Colonic mucosa (tissue), 4 donors: ENCODE results near the gene ITGA11. TPM values are rescaled to one million over a fixed set of nuclear protein-coding genes. Genes with fewer than 3 reads are reported as not detected.

Experiments used
- DNase-seq: peaks from one replicate; pipeline ENCODE4 v3.0.0-alpha.2; 2020
- H3K27ac ChIP-seq: fragments of 200-600 bp; one replicate; pipeline ENCODE4 v1.8.0; 2021
- H3K27me3 ChIP-seq: fragments of 200-600 bp; one replicate; pipeline ENCODE4 v1.8.0; 2021
- H3K36me3 ChIP-seq: fragments of 200-600 bp; one replicate; pipeline ENCODE4 v1.8.0; 2021
- H3K4me1 ChIP-seq: fragments of 200-600 bp; one replicate; pipeline ENCODE4 v1.8.0; 2021; ENCODE audit warnings: mild to moderate bottlenecking
- H3K4me3 ChIP-seq: fragments of 200-600 bp; one replicate; pipeline ENCODE4 v1.8.0; 2021
- H3K9ac ChIP-seq, 2 donors: one replicate each; pipeline ENCODE4 v1.7.0; 2013; ENCODE audit warnings: control low read depth in 2 of 2, low read depth in 2 of 2, low read length in 2 of 2
- H3K9me3 ChIP-seq: fragments of 200-600 bp; one replicate; pipeline ENCODE4 v1.8.0; 2021
- intact Hi-C: fragments of 100-400 bp; cut with DNase I; formaldehyde crosslinking; loops from one replicate; pipeline ENCODE4 v1.14.1; 2022
- total RNA-seq, 2 donors: library from RNA; stranded (reverse); fragmentation: NEBNext Ultra II Directional in 1 of 2; extraction: Animal tissue kit (Norgen Biotek cat#: 25700) in 1 of 2; gene quantifications; one replicate each; pipeline ENCODE4 v1.2.1, GENCODE V29; 2021
- TF ChIP-seq, protein P1 (sequence below): fragments of 200-600 bp; IDR thresholded peaks from one replicate; pipeline ENCODE4 v1.8.0; 2022; ENCODE audit warnings: antibody characterized with exemption, mild to moderate bottlenecking
- donor health status: healthy.
- donor health status: DM: no; HTN: no; CAD: no.
- donor health status: DM: no; HTN: no; CAD: no.

ITGA11 gene
- total RNA-seq, 2 donors from 2014 or later = 2.4 to 4.1 TPM

DNA sequence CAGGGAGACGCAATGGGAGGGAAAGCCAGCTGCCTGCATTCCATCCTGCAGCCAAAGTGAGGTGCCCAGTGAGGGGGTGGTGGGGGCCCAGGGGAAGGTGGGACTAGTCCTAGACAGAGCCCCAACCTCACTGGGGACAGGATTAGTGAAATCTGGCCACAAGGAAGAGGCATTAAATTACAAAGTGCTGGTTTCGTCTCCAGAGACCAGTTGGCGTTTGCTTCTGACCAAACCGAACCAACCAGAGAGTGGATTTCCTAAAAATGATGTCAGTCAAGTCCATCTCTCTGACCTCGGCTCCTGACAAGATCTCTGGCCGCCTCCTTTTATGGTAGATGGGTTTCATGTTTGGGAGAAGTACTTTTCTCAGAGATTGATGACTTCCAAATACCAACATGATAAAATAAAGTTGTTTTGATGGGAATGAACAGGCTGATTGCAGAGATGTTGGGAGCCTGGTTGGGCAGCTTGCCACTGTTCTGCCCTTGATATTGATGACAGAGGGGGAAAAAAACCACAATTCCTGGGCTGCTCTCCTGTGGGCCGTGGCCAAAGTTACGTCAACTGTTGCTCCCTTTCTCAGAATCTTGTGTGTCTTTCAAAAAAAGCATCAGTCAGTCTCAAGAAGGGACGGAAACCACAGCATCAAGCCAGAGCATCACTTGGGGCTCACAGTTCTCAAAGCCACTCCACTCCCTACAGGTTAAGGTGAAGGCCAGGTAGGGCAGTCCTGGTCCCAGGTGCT is 24.6 kb downstream of the ITGA11 start:
- Histone ChIP-seq H3K27me3 (no peaks in the 10 kb centered on the region), H3K4me1 (no peaks in the 10 kb centered on the region), H3K4me3 (no peak overlapping the region), H3K9me3 (no peaks in the 10 kb centered on the region), H3K36me3 (no peaks in the 10 kb centered on the region), H3K9ac (no peak overlapping the region), H3K27ac (no peak overlapping the region)
- TF ChIP-seq, protein P1, sequence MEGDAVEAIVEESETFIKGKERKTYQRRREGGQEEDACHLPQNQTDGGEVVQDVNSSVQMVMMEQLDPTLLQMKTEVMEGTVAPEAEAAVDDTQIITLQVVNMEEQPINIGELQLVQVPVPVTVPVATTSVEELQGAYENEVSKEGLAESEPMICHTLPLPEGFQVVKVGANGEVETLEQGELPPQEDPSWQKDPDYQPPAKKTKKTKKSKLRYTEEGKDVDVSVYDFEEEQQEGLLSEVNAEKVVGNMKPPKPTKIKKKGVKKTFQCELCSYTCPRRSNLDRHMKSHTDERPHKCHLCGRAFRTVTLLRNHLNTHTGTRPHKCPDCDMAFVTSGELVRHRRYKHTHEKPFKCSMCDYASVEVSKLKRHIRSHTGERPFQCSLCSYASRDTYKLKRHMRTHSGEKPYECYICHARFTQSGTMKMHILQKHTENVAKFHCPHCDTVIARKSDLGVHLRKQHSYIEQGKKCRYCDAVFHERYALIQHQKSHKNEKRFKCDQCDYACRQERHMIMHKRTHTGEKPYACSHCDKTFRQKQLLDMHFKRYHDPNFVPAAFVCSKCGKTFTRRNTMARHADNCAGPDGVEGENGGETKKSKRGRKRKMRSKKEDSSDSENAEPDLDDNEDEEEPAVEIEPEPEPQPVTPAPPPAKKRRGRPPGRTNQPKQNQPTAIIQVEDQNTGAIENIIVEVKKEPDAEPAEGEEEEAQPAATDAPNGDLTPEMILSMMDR = no peak
- intact Hi-C loops = no loop called here
- peak; percentile 12 for DNase-seq

GRCh38 chr15:68405378-68406250 is 26.3 kb downstream of the ITGA11 start:
- Histone ChIP-seq H3K36me3 (no peaks in the 10 kb centered on the region), H3K27me3 (no peaks in the 10 kb centered on the region), H3K4me3 (no peak overlapping the region), H3K27ac (no peak overlapping the region), H3K9ac (no peak overlapping the region), H3K4me1 (no peaks in the 10 kb centered on the region), H3K9me3 (no peaks in the 10 kb centered on the region)
- intact Hi-C loops = no loop called here
- TF ChIP-seq, protein P1 = no peak
- peak; percentile 2 for DNase-seq

DNA sequence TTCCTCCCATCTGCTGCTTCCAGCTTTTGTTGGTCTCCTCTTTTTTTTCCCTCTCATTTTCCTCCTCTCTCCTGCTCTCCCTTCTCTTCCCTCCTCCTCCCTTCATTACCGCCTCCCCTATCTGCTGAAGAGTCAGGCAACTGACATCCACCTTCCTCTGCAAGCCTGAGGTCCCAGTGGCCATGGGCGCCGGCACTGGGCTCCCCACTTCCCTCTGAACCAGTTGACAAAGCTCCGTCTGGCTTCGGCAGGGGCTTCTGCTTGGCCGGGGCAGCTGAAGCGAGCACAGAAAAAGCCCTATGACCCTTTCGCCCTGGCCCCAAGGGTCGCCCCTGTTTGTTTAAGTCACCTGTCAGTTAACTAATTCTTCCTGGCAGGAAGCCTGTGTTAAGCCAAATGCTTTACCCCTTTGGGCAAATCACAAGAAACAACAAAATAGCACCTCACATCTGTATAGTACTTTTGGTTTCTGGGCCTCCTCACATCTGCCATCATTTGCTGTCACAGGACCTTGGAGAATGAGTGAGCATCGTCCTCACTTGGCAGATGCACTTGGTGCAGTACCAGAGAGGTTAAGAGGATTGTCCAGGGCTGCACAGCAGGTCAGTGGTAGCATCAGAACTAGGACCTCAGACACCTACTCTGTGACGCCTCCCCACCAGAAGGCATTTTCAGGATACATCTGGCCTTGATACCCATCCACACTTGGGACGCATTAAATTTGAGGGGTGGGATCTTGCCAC is 27.7 kb downstream of the ITGA11 start:
- no peaks in the 10 kb centered on the region for H3K4me1 ChIP-seq
- no peaks in the 10 kb centered on the region for H3K9me3 ChIP-seq
- H3K27ac ChIP-seq = no peak overlapping the region
- TF ChIP-seq, protein P1 = no peak
- no peak overlapping the region for H3K9ac ChIP-seq
- H3K27me3 ChIP-seq = no peaks in the 10 kb centered on the region
- H3K4me3 ChIP-seq = no peak overlapping the region
- no peak for DNase-seq
- no peaks in the 10 kb centered on the region for H3K36me3 ChIP-seq
- intact Hi-C loops = no loop called here

- H3K4me3 ChIP-seq = no peak overlapping the region
- intact Hi-C loops = no loop called here
Observed at GRCh38 chr15:68403161-68403941, 28.6 kb downstream of the ITGA11 start.

More at GRCh38 chr15:68403161-68403941, 28.6 kb downstream of the ITGA11 start:
- TF ChIP-seq, protein P1 = no peak
- Histone ChIP-seq H3K36me3 (no peaks in the 10 kb centered on the region), H3K9me3 (no peaks in the 10 kb centered on the region), H3K27ac (no peak overlapping the region), H3K4me1 (no peaks in the 10 kb centered on the region), H3K27me3 (no peaks in the 10 kb centered on the region), H3K9ac (no peak overlapping the region)
- no peak for DNase-seq
